Nephron progenitor cell (in vitro differentiated cells): ENCODE results near the gene CLEC6A.
A peak's percentile ranks its signal among the peaks of the same experiment; 100 is the strongest.
"Not testable (repeated sequence)": the region's sequence is repeated elsewhere in the genome, so short reads cannot be mapped to it uniquely, and the experiment has no call there.

Experiments used
- DNase-seq: peaks from one replicate; pipeline ENCODE4 v3.0.0; 2021
- H3K27ac Mint-ChIP-seq: 2 replicates; pipeline ENCODE4 v1.8.0; 2021; ENCODE audit warnings: mild to moderate bottlenecking, moderate library complexity, mixed read lengths
- H3K27me3 Mint-ChIP-seq: 2 replicates; pipeline ENCODE4 v1.8.0; 2021; ENCODE audit warnings: mild to moderate bottlenecking, low read depth, mixed read lengths; ENCODE audit not compliant: poor library complexity
- H3K36me3 Mint-ChIP-seq: 2 replicates; pipeline ENCODE4 v1.8.0; 2021; ENCODE audit warnings: low read depth, mixed read lengths
- H3K4me1 Mint-ChIP-seq: 2 replicates; pipeline ENCODE4 v1.8.0; 2021; ENCODE audit warnings: mixed read lengths
- H3K4me3 Mint-ChIP-seq: 2 replicates; pipeline ENCODE4 v1.8.0; 2021; ENCODE audit warnings: mild to moderate bottlenecking, moderate library complexity, mixed read lengths
- H3K9me3 Mint-ChIP-seq: 2 replicates; pipeline ENCODE4 v1.8.0; 2021; ENCODE audit warnings: mild to moderate bottlenecking, moderate library complexity, mixed read lengths
- TF ChIP-seq, protein P1 (sequence below): fragments of 200-600 bp; sonication (generic); IDR thresholded peaks from 2 replicates; pipeline ENCODE4 v1.5.0; 2021; ENCODE audit warnings: antibody characterized with exemption

CLEC6A gene

DNA sequence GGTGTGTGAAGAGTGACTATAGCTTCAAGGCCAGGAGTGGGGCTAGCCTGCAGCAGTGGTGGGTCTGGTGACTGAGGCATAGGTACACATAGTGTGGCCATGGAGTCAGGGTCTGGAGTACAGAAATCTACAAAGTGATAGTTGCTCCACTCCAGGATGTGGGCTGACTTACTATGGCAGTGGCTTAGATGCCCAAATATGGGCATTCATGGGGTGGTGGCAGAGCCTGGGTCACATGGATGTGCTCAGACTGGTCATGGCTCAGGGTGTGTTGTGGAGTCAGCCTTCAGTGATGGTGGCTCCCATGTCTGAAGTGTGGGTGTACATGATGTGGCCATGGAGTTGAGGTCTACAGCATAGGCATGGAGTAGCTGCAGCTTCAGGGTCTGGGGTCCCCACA is 27.3 kb downstream of the CLEC6A start:
- Mint-ChIP-seq H3K36me3 (no peaks in the 10 kb centered on the region), H3K27me3 (no peaks in the 10 kb centered on the region), H3K4me3 (no peak overlapping the region), H3K9me3 (peaks cover 8% of the 10 kb centered on the region), H3K27ac (no peak overlapping the region), H3K4me1 (peaks cover 17% of the 10 kb centered on the region)
- DNase-seq = no peak
- TF ChIP-seq, protein P1, sequence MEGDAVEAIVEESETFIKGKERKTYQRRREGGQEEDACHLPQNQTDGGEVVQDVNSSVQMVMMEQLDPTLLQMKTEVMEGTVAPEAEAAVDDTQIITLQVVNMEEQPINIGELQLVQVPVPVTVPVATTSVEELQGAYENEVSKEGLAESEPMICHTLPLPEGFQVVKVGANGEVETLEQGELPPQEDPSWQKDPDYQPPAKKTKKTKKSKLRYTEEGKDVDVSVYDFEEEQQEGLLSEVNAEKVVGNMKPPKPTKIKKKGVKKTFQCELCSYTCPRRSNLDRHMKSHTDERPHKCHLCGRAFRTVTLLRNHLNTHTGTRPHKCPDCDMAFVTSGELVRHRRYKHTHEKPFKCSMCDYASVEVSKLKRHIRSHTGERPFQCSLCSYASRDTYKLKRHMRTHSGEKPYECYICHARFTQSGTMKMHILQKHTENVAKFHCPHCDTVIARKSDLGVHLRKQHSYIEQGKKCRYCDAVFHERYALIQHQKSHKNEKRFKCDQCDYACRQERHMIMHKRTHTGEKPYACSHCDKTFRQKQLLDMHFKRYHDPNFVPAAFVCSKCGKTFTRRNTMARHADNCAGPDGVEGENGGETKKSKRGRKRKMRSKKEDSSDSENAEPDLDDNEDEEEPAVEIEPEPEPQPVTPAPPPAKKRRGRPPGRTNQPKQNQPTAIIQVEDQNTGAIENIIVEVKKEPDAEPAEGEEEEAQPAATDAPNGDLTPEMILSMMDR = no peak

DNA sequence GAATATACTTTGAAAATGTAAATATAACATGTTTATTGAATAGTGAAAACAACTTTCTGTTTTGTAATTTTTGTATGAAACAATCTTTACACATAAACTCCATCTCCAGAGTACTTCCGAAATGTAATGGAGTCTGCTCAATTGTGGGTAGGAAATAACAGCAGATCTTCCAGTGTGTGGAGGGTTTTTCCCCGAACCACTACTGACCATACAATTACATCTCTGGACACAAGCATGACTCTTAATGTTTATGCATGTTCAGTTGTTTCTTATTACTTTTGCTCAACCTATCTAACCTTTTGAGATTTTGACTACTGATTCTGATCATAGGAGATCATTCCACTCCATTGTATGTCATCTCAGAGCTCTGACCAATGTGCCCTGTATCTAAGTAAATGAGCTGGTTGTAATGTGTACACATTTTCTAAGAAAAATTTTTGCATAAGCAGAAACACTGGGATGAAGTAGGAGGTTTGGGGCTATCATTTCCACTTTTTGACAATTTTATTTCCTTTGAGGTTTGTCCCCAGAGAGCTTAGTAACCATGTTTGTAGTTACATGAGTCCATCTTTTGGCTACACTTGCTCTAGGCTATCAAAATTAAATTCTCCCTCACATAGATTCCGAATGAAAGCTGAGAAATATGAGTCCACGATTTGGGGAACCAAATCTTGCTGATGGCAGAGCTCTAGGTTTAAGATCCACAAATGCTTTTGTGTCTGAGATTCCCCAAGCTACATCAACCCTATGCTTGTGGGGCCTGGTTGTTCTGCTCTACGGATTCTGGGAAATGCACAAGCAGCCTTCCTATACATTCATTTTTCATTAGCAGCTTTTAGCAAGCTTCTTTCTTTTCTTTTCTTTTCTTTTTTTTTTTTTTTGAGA is 36.1 kb downstream of the CLEC6A start:
- peaks cover 3% of the 10 kb centered on the region for H3K27me3 Mint-ChIP-seq
- no peak for DNase-seq
- no peaks in the 10 kb centered on the region for H3K4me1 Mint-ChIP-seq
- H3K9me3 Mint-ChIP-seq = peaks cover 4% of the 10 kb centered on the region
- no peak overlapping the region for H3K27ac Mint-ChIP-seq
- no peak overlapping the region for H3K4me3 Mint-ChIP-seq
- TF ChIP-seq, protein P1 = no peak
- H3K36me3 Mint-ChIP-seq = no peaks in the 10 kb centered on the region

DNA sequence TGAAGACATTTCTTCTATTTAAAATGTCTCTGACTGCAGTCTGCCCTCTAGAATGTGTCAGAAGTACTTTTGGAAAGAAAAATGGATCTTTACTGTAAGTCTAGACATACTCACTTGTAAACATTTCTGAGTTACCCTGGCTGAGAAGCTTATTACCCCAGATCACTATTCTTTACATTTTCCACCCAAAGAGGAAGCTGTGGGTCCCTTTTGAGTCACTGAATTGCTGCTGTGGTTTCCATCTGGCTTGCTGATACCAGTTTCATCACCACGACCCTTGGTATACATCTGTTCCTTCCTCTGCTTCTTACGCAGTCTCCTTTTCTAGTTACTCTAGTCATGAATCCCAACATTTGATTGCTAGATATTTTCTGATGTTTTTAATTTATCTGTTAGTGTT is 37.3 kb downstream of the CLEC6A start:
- Mint-ChIP-seq H3K27me3 (peaks cover 3% of the 10 kb centered on the region), H3K4me1 (no peaks in the 10 kb centered on the region), H3K9me3 (no peaks in the 10 kb centered on the region), H3K4me3 (no peak overlapping the region), H3K27ac (no peak overlapping the region), H3K36me3 (no peaks in the 10 kb centered on the region)
- TF ChIP-seq, protein P1 = no peak
- DNase-seq = no peak

DNA sequence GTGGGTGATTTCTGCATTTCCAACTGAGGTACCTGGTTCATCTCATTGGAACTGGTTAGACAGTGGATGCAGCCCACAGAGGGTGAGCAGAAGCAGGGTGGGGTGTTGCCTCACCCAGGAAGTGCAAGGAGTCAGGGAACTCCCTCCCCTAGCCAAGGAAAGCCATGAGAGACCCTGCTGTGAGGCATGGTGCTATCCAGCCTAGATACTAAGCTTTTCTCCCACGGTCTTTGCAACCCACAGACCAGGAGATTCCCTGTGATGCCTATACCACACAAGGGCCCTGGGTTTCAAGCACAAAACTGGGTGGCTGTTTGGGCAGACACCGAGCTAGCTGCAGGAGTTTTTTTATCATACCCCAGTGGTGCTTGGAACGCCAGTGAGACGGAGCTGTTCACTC is 39.9 kb downstream of the CLEC6A start:
- not testable (repeated sequence) for H3K4me3 Mint-ChIP-seq, H3K27ac Mint-ChIP-seq, H3K9me3 Mint-ChIP-seq, H3K4me1 Mint-ChIP-seq, H3K36me3 Mint-ChIP-seq, DNase-seq, H3K27me3 Mint-ChIP-seq

DNA sequence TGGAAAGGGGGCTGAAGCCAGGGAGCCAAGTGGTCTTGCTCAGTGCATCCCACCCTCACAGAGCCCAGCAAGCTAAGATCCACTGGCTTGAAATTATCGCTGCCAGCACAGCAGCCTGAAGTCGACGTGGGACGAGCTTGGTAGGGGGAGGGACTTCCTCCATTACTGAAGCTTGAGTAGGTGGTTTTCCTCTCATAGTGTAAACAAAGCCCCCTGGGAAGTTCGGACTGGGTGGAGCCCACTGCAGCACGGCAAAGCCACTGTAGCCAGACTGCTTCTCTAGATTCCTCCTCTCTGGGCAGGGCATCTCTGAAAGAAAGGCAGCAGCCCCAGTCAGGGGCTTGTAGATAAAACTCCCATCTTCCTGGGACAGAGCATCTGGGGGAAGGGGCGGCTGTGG is 40.3 kb downstream of the CLEC6A start:
- not testable (repeated sequence) for H3K36me3 Mint-ChIP-seq, H3K4me3 Mint-ChIP-seq, H3K27ac Mint-ChIP-seq

DNA sequence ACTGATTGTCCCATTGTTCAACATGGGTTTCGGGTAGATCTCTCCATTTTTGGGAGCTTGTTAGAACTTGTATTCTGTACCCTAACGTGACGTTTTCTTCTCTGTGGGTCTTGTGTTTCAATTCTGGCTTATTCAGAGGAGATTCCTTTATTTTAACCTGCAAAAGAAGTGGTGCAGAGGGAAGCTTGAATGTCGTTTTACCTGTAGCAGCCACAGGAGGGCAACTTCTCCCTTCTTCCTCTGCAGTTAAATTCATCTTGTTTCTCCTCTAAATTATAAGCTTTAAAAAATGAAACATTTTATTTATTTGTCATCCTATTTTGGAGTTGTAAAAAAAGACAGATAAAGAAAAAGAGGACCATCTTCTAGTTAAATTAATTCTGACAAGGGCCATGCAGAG is 43.9 kb downstream of the CLEC6A start:
- Mint-ChIP-seq H3K9me3 (no peaks in the 10 kb centered on the region), H3K4me3 (no peak overlapping the region), H3K36me3 (no peaks in the 10 kb centered on the region), H3K4me1 (no peaks in the 10 kb centered on the region), H3K27ac (no peak overlapping the region), H3K27me3 (no peaks in the 10 kb centered on the region)
- no peak for DNase-seq
- TF ChIP-seq, protein P1 = no peak

More for the DNA sequence above, 40.3 kb downstream of the CLEC6A start:
- DNase-seq, H3K4me1 Mint-ChIP-seq, H3K9me3 Mint-ChIP-seq, H3K27me3 Mint-ChIP-seq: not testable (repeated sequence)

DNA sequence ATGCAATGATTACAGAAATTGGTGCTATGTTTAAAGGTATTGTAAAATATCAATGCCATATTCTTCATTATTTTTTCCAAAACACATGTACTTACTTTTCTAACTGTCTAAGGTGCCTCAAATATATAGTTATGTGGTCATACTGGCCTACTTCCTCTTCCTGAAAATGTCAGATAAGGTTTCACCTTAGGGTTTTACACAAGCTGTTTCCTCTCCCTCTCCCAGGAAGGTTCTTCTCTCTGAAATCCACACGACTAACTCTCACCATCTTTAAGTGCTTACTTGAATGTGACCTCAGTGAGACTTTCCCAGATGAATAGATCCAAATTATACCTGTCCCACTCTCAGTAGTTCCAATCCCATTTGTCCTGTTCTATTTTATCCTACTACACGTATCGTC is 46.0 kb downstream of the CLEC6A start:
- H3K27ac Mint-ChIP-seq = peak overlapping the region; percentile 33
- TF ChIP-seq, protein P1 = no peak
- no peaks in the 10 kb centered on the region for H3K36me3 Mint-ChIP-seq
- H3K4me1 Mint-ChIP-seq = no peaks in the 10 kb centered on the region
- H3K27me3 Mint-ChIP-seq = peaks cover 5% of the 10 kb centered on the region
- no peaks in the 10 kb centered on the region for H3K9me3 Mint-ChIP-seq
- DNase-seq = no peak
- no peak overlapping the region for H3K4me3 Mint-ChIP-seq
